GM12878 (cell line): Measurements from ENCODE around the gene MRGPRG. TPM values are rescaled to one million over a fixed set of nuclear protein-coding genes. Genes with fewer than 3 reads are reported as not detected.

Experiments used
- ATAC-seq: fragments of 200-7000 bp; cut with Tn5 transposase; 3 replicates; pipeline ENCODE4 v1.9.1; 2020; ENCODE audit warnings: mild to moderate bottlenecking, moderate library complexity
- BruUV-seq: library from RNA; stranded (reverse); fragments of 400-500 nt; replicated peaks from 2 replicates; lab custom pipeline; 2021; lab: Mats Ljungman, UMichigan
- CTCF ChIA-PET: fragments of 300-600 bp; sonication (Branson Sonifier 250); formaldehyde crosslinking; extraction: SDS; loops from one replicate; lab custom pipeline; 2021; ENCODE audit warnings: inconsistent platforms; lab: Yijun Ruan, JAX
- POLR2A ChIA-PET: fragments of 350-600 bp; formaldehyde crosslinking; extraction: SDS; loops from one replicate; lab custom pipeline; 2021; ENCODE audit warnings: inconsistent platforms; lab: Charles Lee
- RAD21 ChIA-PET: fragments of 300-600 bp; sonication (Branson Sonifier 250); formaldehyde crosslinking; loops from one replicate; lab custom pipeline; 2023; ENCODE audit warnings: antibody characterized with exemption; ENCODE audit not compliant: unreplicated experiment; lab: Charles Lee
- SMC1A ChIA-PET: fragments of 300-600 bp; sonication (Branson Sonifier 250); formaldehyde crosslinking; loops from one replicate; lab custom pipeline; 2023; ENCODE audit not compliant: unreplicated experiment, uncharacterized antibody; lab: Charles Lee
- DNase-seq: peaks from one replicate; pipeline ENCODE4 v3.0.0-alpha.2; 2011; ENCODE audit warnings: low read depth, low spot score
- FAIRE-seq: peaks from 3 replicates; lab custom pipeline; 2011; peaks lifted over from hg19 to GRCh38; lab: Jason Lieb, UNC
- H2AFZ ChIP-seq: 2 replicates; pipeline ENCODE4 v1.6.0; 2011; ENCODE audit warnings: low read depth, low read length, control low read depth; ENCODE audit not compliant: control insufficient read depth
- H3K27ac ChIP-seq: 2 replicates; pipeline ENCODE4 v1.5.1; 2011; ENCODE audit warnings: control low read depth; ENCODE audit not compliant: control insufficient read depth, insufficient read depth
- H3K27me3 ChIP-seq, 2 experiments: replicated peaks in 1 of 2; 2 replicates each; pipeline versions ENCODE4 v1.6.0 to v1.6.1; 2011; ENCODE audit warnings: low read length in 1 of 2; ENCODE audit not compliant: control insufficient read depth in 2 of 2, insufficient read depth in 2 of 2
- H3K36me3 ChIP-seq, 2 experiments: 2 replicates each; pipeline ENCODE4 v1.5.1; 2011; ENCODE audit warnings: low read length in 1 of 2; ENCODE audit not compliant: control insufficient read depth in 2 of 2, insufficient read depth in 2 of 2
- H3K4me1 ChIP-seq: 2 replicates; pipeline ENCODE4 v1.6.1; 2011; ENCODE audit warnings: mild to moderate bottlenecking, low read length, moderate library complexity, mixed read lengths; ENCODE audit not compliant: control insufficient read depth, insufficient read depth
- H3K4me2 ChIP-seq: 2 replicates; pipeline ENCODE4 v1.6.0; 2011; ENCODE audit warnings: control low read depth; ENCODE audit not compliant: control insufficient read depth, insufficient read depth
- H3K4me3 ChIP-seq: fragments of 200-600 bp; sonication (generic); 2 replicates; pipeline ENCODE4 v1.5.1; 2016
- H3K79me2 ChIP-seq: 2 replicates; pipeline ENCODE4 v1.6.0; 2011; ENCODE audit warnings: low read length; ENCODE audit not compliant: control insufficient read depth, insufficient read depth
- H3K9ac ChIP-seq: 2 replicates; pipeline ENCODE4 v1.8.0; 2011; ENCODE audit warnings: low read length, control low read depth, mixed read lengths; ENCODE audit not compliant: control insufficient read depth, insufficient read depth
- H3K9me3 ChIP-seq: replicated peaks from 3 replicates; pipeline ENCODE4 v1.5.1; 2011; ENCODE audit warnings: mild to moderate bottlenecking, low read length; ENCODE audit not compliant: control insufficient read depth, insufficient read depth
- H4K20me1 ChIP-seq: 2 replicates; pipeline ENCODE4 v1.6.0; 2011; ENCODE audit not compliant: control insufficient read depth, insufficient read depth
- CHD2 ChIP-seq: IDR thresholded peaks from 2 replicates; pipeline ENCODE4 v1.6.1; 2011; ENCODE audit warnings: low read depth, low read length, improper control_type of control experiment, borderline replicate concordance
- CHD4 ChIP-seq: fragments of 200-600 bp; sonication (generic); IDR thresholded peaks from 2 replicates; pipeline ENCODE4 v1.6.1; 2016; ENCODE audit warnings: mild to moderate bottlenecking
- CUX1 ChIP-seq: IDR thresholded peaks from 2 replicates; pipeline ENCODE4 v1.6.1; 2012; ENCODE audit warnings: improper control_type of control experiment, low read depth, low read length; ENCODE audit not compliant: insufficient replicate concordance
- E2F4 ChIP-seq: IDR thresholded peaks from 2 replicates; pipeline ENCODE4 v1.6.1; 2012; ENCODE audit warnings: low read depth, low read length, improper control_type of control experiment
- HCFC1 ChIP-seq: fragments of 150-350 bp; IDR thresholded peaks from 2 replicates; pipeline ENCODE4 v1.6.1; 2014; ENCODE audit warnings: low read length
- IKZF1 ChIP-seq: fragments of 450-650 bp; conservative IDR thresholded peaks from 2 replicates; pipeline ENCODE4 v1.6.1; 2017; ENCODE audit warnings: antibody characterized with exemption, mild to moderate bottlenecking
- MYC ChIP-seq: IDR thresholded peaks from 2 replicates; pipeline ENCODE4 v1.6.1; 2011; ENCODE audit warnings: mild to moderate bottlenecking, low read length, moderate library complexity, inconsistent platforms; ENCODE audit not compliant: insufficient read depth, insufficient replicate concordance, insufficient read length, severe bottlenecking
- POLR2A ChIP-seq: IDR thresholded peaks from 2 replicates; pipeline ENCODE4 v1.6.1; 2011; ENCODE audit warnings: low read depth, mild to moderate bottlenecking, low read length
- RAD21 ChIP-seq: IDR thresholded peaks from 2 replicates; pipeline ENCODE4 v1.6.1; 2011; ENCODE audit warnings: mild to moderate bottlenecking, low read depth, low read length, moderate library complexity; ENCODE audit not compliant: insufficient read depth
- RELA ChIP-seq: fragments of 450-650 bp; IDR thresholded peaks from 2 replicates; pipeline ENCODE4 v1.8.0; 2014; ENCODE audit warnings: borderline replicate concordance; ENCODE audit not compliant: partially characterized antibody
- SPI1 ChIP-seq: IDR thresholded peaks from 2 replicates; pipeline ENCODE4 v1.6.1; 2011; ENCODE audit warnings: low read depth, mild to moderate bottlenecking, low read length, moderate library complexity, borderline replicate concordance; ENCODE audit not compliant: insufficient read depth
- SREBF2 ChIP-seq: IDR thresholded peaks from 2 replicates; pipeline ENCODE4 v1.6.1; 2012; ENCODE audit warnings: mild to moderate bottlenecking, low read length
- TARDBP ChIP-seq: IDR thresholded peaks from 2 replicates; pipeline ENCODE4 v1.6.1; 2016; ENCODE audit warnings: borderline replicate concordance
- YY1 ChIP-seq: IDR thresholded peaks from 2 replicates; pipeline ENCODE4 v1.6.1; 2011; ENCODE audit warnings: low read depth, mild to moderate bottlenecking, low read length
- ZBED1 ChIP-seq: IDR thresholded peaks from 2 replicates; pipeline ENCODE4 v1.6.1; 2016; ENCODE audit warnings: borderline replicate concordance
- ZNF622 ChIP-seq: fragments of 450-650 bp; IDR thresholded peaks from 2 replicates; pipeline ENCODE4 v1.6.1; 2017; ENCODE audit warnings: mild to moderate bottlenecking, inconsistent platforms
- WGBS: methylation state at CpG from one replicate; pipeline ENCODE4 v1.1.6; 2016; ENCODE audit warnings: low lambda C conversion rate; ENCODE audit not compliant: insufficient replicate concordance, insufficient coverage; ENCODE audit errors: missing lambda C conversion rate; 5-methylcytosine and 5-hydroxymethylcytosine counted together
- in situ Hi-C: fragments of 300-500 bp; cut with MboI; formaldehyde crosslinking; loops from 9 replicates; pipeline ENCODE4 v1.14.3; 2018; ENCODE audit warnings: mixed read lengths
- intact Hi-C: fragments of 100-400 bp; cut with micrococcal nuclease; formaldehyde crosslinking; loops from one replicate; pipeline ENCODE4 v1.14.2; 2022; ENCODE audit not compliant: unreplicated experiment
- polyA plus RNA-seq, 11 experiments: library from polyadenylated mRNA; depleted of rRNA in 4 of 11; unstranded in 6 of 11; stranded (reverse) in 5 of 11; fragments of >200 nt; fragmentation: Nextera tagmentation in 4 of 11; fragmentation: Illumina TruSeq in 1 of 11; extraction: Ambion mirVana in 4 of 11; extraction: Trizol in 1 of 11; gene quantifications; 1 replicate in 1 of 11; 2 replicates in 10 of 11; pipeline versions ENCODE4 v1.2.1 to v1.2.3, GENCODE V29; 2011 to 2016; ENCODE audit warnings: inconsistent platforms in 2 of 11, missing spikeins in 2 of 11, low read depth in 1 of 11
- total RNA-seq, 4 experiments: library from RNA; depleted of rRNA in 3 of 4; stranded (reverse); fragments of >200 nt in 3 of 4; fragmentation: Illumina TruSeq in 1 of 4; extraction: Trizol in 1 of 4; gene quantifications; 2 replicates each; pipeline versions ENCODE4 v1.2.1 to v1.2.3, GENCODE V29; 2013 to 2021

MRGPRG gene
- total and polyA plus RNA-seq, 10 of the 15 experiments (the other 5 are each of a cell fraction or from before 2014, with no cell fraction given) = not detected

DNA sequence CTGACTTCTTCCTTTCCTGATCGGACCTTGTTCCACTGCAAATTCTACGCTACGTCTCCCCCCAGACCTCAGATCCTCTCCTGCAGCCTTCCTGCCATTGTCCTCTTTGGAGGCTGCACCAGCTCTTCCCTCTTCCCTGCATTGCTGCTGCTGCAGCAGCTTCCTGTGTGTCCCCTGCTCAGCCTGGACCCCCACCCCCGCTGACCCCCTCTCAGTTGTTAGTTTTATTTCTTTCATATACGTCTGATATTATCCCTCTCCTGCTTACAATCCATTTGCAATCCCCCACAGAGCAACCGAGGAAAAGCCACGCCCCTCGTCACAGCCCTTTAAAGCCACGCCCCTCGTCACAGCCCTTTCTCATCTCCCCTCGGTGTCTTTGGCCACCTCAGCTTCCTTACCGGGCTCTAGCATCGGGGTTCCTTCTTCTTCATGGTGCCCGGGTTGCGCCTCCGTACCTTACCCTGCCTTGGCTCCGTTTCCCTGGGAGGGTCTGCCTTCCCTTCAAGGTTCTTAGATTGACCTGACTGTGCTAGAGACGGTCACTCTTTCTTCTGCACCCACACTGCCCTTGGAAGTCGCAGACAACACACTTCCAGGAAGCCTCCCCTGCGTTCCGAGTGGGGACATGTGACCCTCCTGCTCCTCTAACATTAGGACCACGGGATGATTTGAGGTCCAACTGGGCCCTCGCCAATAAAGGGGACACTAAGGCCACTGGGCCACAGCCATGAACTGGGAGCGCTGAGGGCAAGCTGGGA, 4.8 kb downstream of the MRGPRG start:
- in situ Hi-C loops = no loop called here
- CTCF ChIA-PET = no interaction called here
- WGBS = 29% methylated on average over 23 of the region's 24 CpGs
- TF ChIP-seq HCFC1 = no peak
- TF ChIP-seq ZBED1 = no peak
- no peak for TF ChIP-seq CHD4
- TF ChIP-seq RELA = no peak
- TF ChIP-seq TARDBP = no peak
- TF ChIP-seq ZNF622 = no peak
- TF ChIP-seq RAD21 = no peak
- TF ChIP-seq POLR2A = no peak
- TF ChIP-seq IKZF1 = no peak
- TF ChIP-seq SREBF2 = no peak
- no peak for TF ChIP-seq SPI1
- no peak for TF ChIP-seq YY1
- no peak for TF ChIP-seq E2F4
- no peak for TF ChIP-seq CHD2
- TF ChIP-seq MYC = no peak
- no peak for TF ChIP-seq CUX1

More for the DNA sequence above, 4.8 kb downstream of the MRGPRG start:
- DNase-seq = no peak
- Histone ChIP-seq H3K9me3 (no peaks in the 10 kb centered on the region), H3K36me3 (no peaks in the 10 kb centered on the region), H3K27ac (no peak overlapping the region), H3K4me3 (no peak overlapping the region), H3K27me3 (peaks cover 0 to 2% of the 10 kb centered on the region in 2 experiments; a peak in 1 of 4 replicates), H3K79me2 (no peaks in the 10 kb centered on the region), H2AFZ (no peak overlapping the region), H3K4me1 (no peaks in the 10 kb centered on the region), H4K20me1 (no peaks in the 10 kb centered on the region), H3K9ac (no peak overlapping the region), H3K4me2 (no peak overlapping the region)
- ATAC-seq = no peak
- ChIA-PET POLR2A (interaction anchor here (1.0 kb wide), 1 partner anchor 29 kb away, joined by 4 read pairs; no protein-coding TSS in a partner anchor), RAD21 (no interaction called here), SMC1A (no interaction called here)
- no TSS peak for BruUV-seq
- intact Hi-C loops = no loop called here
- FAIRE-seq = no peak
